Stimulated activated CD4-positive, alpha-beta T cell treated with anti-CD3 and anti-CD28 coated beads, Interleukin-12 subunit alpha, Interleukin-12 subunit beta, amount 100 ng/mL, for 24 hours (primary cell): ENCODE results near the gene CYFIP2.

Source experiments
- DNase-seq, 2 experiments: peaks; one replicate each; pipeline ENCODE4 v3.0.0-alpha.2; 2020; ENCODE audit warnings: low read depth in 2 of 2

Gene CYFIP2

DNA sequence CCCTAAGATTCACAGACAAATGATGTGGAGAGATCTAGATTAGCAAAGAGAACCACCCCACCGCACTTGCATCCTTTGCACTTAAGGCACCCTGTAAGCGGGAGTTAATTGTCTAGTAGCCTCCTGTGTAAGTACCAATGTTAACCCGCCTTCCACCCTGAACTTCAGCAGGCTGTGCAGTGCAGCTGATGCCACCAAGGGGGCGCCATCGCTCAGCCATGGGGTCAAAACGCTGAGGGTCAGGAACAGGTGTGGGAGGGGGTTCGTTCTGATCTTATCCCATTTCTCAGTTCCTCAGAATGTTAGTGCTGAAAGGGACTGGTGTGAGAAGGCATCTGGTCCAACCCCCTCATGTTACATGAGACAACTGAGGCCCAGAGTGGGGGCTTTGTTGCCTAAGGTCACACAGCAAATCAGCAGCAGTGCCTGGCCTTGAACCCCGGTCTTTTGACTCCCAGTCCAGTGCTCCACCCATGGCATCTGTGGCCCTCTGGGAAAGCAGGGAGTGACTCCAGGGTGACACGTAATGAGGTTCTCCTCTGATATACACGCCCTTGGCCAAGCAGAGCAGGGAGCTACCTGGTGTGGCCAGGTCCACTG lies 57.3 kb downstream of the CYFIP2 start:
- DNase-seq = no peak

DNA sequence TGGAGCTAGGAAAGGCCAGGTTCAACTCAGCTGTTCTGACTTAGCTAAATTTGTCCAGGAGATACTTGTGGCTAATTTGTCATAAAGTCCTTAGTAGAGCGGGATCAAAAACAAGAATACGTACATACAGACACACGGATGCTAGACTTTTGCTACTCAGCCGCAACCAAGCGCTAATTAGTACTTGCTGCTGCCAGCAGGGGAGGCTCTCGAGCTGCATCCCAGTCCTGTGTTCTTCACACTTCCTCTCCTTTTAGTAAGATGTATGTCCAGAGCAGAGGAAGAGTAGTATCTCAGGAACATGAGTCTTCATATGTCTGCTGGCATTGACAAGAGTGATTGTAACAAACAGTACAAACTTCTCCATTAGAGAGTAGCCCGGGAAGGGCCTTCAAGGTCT lies 58.3 kb downstream of the CYFIP2 start:
- DNase-seq = no peak

DNA sequence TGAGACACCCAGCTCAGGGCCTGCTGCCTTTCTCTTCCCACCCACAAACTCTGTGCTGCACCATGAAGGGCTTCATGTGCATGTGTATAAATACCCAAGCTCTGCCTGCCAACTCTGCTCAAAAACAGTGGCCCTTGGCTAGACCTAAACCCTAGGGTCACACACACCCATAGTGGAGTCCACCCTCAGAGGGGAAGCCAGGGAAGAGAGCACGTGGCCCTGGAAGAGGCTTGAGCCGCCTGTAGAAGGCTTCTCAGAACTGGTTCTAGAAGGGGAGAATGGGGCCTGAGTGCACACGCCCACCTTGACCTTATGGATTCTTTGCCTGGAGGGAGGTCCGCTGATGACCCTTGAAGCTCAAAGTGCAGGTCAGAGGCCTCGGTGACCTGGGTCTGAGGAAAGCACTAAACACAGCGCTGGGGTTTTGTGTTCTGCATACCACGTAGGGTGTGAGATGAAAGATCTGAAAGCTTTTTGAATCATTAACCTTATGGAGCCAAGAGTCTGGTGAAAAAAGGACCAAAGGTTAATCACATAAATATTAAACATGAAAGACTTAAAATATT lies 60.6 kb downstream of the CYFIP2 start:
- no peak for DNase-seq

- no peak for DNase-seq
These were observed 61.8 kb downstream of the CYFIP2 start for GRCh38 chr5:157327771-157328170.

GRCh38 chr5:157328277-157328912 lies 62.5 kb downstream of the CYFIP2 start:
- peak; percentile 33 to 47 for DNase-seq

GRCh38 chr5:157331807-157332206 lies 65.9 kb downstream of the CYFIP2 start:
- no peak for DNase-seq

DNA sequence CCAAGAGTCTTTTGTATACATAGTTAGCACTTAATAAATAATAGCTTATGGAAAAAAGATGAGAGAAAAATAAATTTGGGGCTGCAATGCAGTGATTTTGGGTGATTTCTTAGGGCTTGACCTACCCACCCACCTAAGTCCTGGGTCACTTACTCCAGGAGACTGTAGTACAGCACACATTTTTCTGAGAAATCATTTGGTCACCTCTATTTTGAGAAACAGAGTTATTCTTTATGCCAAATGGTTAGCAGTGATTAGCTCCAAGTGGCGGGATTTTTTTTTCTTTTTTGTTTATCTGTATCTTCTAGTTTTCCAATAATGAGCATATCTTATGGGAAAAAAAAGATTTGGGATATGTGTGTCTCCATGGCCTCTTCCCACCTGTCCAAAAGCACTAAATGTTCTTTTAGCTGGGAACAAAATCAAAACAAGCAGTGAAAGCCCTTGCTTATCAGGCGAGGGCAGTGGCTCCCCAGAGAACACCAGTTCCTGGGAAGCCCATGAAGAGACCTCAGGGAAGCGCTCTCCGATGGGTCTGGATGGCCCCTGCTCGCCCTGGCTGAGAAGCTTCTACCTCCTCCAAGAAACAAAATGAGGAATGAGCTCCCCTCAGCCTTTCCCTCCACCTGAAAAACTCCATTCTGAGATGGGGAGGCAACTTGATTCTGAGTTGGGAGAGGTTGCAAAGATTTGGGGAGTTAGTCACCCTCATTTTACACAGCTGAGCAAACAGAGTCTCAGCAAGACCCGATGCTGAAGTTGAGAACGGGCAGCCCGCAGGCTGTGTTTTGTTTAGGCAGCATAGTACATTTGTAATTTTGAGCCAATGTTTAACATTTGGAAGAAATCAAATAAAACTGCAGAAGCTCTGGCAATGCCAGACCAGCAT lies 69.9 kb downstream of the CYFIP2 start:
- no peak for DNase-seq

- DNase-seq = no peak
These were observed 70.5 kb downstream of the CYFIP2 start for GRCh38 chr5:157336423-157336744.

DNA sequence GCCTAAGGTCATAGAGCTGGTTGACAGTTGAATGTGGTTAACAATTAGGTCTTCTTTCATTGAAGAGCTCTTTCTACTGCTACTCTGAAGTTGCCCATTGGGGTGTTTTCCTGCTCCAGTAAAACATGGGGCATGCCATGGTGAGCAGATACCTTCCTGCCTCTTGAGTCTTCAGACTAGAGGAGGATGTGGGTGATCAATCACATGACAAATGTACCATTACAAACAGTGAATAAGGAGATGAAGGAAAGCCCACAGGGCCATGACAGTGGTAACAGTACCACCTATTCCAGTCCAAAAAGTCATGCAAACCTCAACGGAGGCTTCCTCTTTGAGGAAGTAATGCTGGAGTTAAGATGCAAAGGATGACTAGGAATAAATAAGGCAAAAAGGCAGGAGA lies 73.5 kb downstream of the CYFIP2 start:
- no peak for DNase-seq

DNA sequence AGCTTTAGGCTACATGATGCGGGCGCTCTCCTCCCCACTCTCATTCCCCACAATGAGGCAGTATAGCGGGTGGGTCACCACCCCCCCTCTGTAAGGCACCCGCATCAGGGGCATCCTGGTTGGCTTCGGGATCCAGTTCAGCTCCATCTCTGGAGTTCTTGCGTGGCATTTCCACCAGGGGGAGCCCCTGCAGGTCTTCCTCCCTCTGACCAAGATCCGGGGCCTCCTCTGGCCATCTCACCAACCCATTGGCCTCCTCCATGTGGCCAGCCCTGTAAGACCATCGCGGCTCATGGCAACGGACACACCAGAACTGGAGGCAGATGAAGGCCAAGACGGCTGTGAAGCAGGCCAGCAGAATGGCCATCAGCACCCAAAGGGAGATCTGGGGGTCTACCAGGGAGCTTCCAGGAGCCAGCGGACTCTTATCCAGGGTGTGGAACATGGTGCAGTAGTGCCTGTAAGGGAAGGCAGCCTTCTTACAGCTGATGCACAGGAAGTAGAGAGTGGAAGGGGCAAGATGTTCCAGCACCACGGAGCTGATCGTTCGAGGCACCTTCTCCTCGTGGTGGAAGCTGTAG lies 77.0 kb downstream of the CYFIP2 start:
- DNase-seq = peak in 1 of 2 experiments; percentile 17

GRCh38 chr5:157343842-157344790 lies 78.2 kb downstream of the CYFIP2 start:
- DNase-seq = no peak

DNA sequence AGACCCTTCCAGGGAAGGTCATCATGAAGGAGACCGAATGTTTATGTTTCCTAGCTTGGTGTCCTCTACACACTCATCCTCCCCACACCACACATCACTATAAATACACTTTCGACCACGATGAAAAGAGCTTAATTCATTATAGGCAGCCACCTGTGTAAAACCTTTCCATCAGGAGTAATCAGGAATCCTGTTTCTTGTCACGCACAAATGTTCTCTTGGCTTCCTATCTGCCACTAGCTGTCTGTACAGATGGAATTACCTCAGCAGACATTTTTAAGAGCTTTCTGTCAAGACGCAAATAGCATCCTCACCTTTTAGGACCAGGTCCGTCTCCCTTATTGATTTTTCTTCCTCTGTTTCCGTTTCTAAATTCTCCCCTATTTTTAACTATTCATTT lies 79.1 kb downstream of the CYFIP2 start:
- DNase-seq = no peak

DNA sequence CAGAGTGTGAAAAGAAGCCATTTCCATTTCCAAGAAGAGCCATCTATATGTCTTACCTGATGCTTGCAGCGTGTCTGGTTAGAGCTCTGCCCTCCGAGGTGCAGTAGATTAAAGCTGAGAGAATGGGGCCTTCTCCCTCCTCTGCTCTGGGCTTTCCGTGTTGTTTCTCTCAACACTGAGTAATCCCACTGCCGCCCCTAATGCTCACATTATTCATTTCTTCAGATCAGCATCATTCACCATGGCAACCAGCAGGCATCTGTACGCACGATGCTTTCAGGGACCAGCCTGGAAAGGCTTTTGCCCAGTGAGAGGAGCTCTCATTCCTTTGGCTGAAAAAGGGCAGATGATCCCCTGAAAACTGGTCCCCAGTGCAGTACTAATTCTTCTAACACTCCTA lies 79.6 kb downstream of the CYFIP2 start:
- no peak for DNase-seq

DNA sequence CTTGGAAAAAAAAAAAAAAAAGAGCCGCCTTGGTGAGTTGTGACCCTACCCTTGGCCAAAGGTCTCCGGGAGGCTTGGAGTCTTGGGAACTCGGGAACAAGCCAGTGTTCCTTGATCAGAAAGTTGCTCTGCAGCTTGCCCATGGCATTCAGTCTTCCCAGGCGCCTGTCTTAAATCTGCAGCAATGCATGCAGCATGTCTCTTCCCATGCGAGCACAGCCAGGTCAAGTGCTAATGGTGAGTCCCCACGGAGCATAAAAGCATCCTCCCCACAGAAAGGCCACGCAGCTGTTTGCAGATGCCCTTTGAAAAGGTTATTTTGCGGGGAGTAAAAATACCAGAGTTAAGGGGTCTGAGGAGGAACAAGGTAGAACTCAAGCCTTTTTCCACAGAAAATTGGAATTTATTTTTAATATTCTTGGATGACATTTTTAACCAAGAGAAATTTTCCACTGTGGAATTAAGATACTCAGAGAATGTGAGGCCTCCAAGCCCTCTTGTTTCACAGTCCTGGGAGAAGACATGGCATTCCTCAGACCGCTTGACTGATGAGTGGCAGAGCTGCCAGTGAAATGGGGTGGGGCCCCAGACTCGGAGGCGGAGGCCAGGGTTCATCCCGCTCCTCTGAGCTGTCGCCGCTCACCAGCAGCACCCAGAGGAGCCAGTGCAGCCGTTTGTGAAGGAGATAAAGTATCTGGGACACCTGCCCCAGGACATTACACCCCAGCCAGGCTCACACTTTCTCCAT lies 81.6 kb downstream of the CYFIP2 start:
- DNase-seq = no peak

DNA sequence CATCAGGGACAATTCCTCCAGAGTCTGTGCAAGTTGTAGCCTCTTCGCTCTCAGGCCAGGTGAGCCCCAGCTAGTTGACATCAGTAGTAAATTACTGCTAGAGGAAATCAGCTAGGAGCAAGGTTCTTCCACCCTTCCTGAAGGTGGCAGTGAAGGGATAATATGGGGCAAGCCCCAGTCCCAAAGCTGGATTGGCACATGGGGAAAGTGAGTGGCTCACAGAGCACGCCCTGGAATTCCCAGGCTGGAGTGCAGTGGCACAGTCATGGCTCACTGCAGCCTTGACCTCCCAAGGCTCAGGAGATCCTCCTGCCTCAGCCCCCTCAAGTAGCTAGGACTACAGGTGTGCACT lies 82.1 kb downstream of the CYFIP2 start:
- DNase-seq = no peak

DNA sequence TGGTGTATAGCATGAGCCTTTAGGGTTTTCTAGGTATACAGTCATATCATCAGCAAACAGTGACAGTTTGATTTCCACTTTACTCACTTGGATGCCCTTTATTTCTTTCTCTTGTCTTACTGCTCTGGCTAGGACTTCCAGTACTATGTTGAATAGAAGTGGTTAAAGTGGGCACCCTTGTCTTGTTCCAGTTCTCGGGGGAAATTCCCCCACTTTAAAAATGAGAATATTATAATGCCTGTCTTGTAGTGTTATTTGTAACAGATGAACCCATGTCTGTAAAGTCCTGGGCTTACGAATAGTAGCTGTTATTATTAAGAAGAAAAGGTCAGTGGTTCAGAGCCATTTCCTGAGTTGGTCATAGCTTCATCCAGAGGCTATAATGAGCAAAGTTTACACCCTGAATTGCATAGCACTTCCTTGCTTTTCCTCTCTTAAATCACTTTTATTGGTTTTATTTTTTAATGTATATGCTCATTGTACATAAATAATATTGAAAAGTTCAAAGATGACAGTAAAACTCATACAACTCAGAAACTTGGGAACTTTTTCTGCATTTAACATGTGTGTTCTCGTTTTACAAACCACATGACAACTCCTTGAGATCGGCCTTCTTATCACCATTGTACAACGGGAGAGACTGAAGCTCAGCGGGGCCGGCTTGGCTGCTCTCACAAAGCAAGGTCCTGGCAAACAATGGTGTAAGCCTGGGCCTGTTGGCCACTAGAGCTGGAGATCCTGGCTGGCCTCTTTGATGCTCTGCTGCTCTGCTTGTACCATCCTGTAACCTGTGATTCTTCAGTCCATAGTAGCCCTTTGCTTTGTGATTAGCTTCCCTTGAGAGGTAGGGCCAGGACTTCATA lies 85.2 kb downstream of the CYFIP2 start:
- DNase-seq = no peak

GRCh38 chr5:157351802-157352092 lies 85.8 kb downstream of the CYFIP2 start:
- DNase-seq = no peak

- peak in 1 of 2 experiments; percentile 55 for DNase-seq
These were observed 86.9 kb downstream of the CYFIP2 start for GRCh38 chr5:157352756-157353340.

GRCh38 chr5:157354800-157355199 lies 88.9 kb downstream of the CYFIP2 start:
- DNase-seq = no peak
